Neural cell (in vitro differentiated cells): ENCODE data around the gene OTOP2.

ENCODE experiments used
- CTCF ChIP-seq: fragments of 450-650 bp; IDR thresholded peaks from 2 replicates; pipeline ENCODE4 v1.5.1; 2014; ENCODE audit warnings: antibody characterized with exemption, mild to moderate bottlenecking, moderate library complexity; ENCODE audit not compliant: poor library complexity, severe bottlenecking
- EZH2 ChIP-seq: fragments of 200-600, 300-800 bp; shearing (Covaris generic), sonication (generic); IDR thresholded peaks from 2 replicates; pipeline ENCODE4 v1.6.1; 2014; ENCODE audit warnings: antibody characterized with exemption, low read length, borderline replicate concordance, mild to moderate bottlenecking; ENCODE audit not compliant: insufficient read depth, poor library complexity, severe bottlenecking
- RAD21 ChIP-seq: fragments of 450-650 bp; conservative IDR thresholded peaks from 2 replicates; pipeline ENCODE4 v1.6.1; 2014; ENCODE audit warnings: antibody characterized with exemption, mild to moderate bottlenecking, moderate library complexity

- no peak for TF ChIP-seq RAD21
- TF ChIP-seq EZH2, result no peak
- TF ChIP-seq CTCF, result no peak
Observed at GRCh38 chr17:74900208-74900607, 23.9 kb upstream of the OTOP2 start.
